T-helper 17 cell (primary cell): ENCODE measurements around the gene FUT9. TPM values are rescaled to one million over a fixed set of nuclear protein-coding genes. Genes with fewer than 3 reads are reported as not detected.
"Not testable (repeated sequence)": the region's sequence is repeated elsewhere in the genome, so short reads cannot be mapped to it uniquely, and the experiment has no call there.

Source experiments
- ATAC-seq: fragments of 150-1000 bp; cut with Tn5 transposase; 2 replicates; pipeline ENCODE4 v1.10.0; 2021; ENCODE audit warnings: mild to moderate bottlenecking, moderate library complexity
- DNase-seq, 3 donors: peaks; one replicate each; pipeline versions ENCODE4 v3.0.0 to v3.0.0-alpha.2; 2020 to 2021
- H3K9me3 ChIP-seq: one replicate; pipeline ENCODE4 v1.7.0; 2013; ENCODE audit warnings: low read length, mild to moderate bottlenecking; ENCODE audit not compliant: control insufficient read depth, poor library complexity, severe bottlenecking
- H3K27ac Mint-ChIP-seq: one replicate; pipeline ENCODE4 v1.8.0; 2022; ENCODE audit warnings: mild to moderate bottlenecking, moderate library complexity, mixed read lengths
- H3K27me3 Mint-ChIP-seq: one replicate; pipeline ENCODE4 v1.8.0; 2022; ENCODE audit warnings: mixed read lengths
- H3K36me3 Mint-ChIP-seq: one replicate; pipeline ENCODE4 v1.8.0; 2022; ENCODE audit warnings: low read depth, mixed read lengths
- H3K4me1 Mint-ChIP-seq: one replicate; pipeline ENCODE4 v1.8.0; 2022; ENCODE audit warnings: mild to moderate bottlenecking, mixed read lengths
- H3K4me3 Mint-ChIP-seq: one replicate; pipeline ENCODE4 v1.8.0; 2022; ENCODE audit warnings: mild to moderate bottlenecking, moderate library complexity, mixed read lengths
- total RNA-seq, 4 donors: library from RNA in 2 of 4; stranded (reverse) in 2 of 4; gene quantifications; one replicate each; pipeline ENCODE4 v1.2.3 and lab custom pipeline; 2022 to 2026

The FUT9 gene
- total RNA-seq, 2 donors from 2014 or later: not detected

DNA sequence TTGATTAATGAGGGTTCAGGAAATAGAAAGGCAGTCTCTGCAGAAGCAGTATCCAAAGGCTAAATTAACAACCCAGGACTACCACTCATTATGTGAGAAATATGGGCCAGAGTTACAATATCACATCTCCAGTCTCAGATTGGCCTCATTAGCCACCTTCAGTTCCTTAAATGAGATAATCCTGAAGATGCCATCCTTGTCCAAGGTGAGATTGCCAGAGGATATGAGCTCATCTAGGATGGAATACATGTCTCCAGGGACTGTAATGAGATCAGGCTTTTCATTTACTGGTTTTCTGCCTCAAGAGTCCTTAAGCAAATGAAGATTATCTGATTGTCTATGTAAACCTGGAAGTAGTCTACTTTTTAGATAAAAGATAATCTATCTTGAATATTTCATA is 196.3 kb downstream of the FUT9 start:
- no peaks in the 10 kb centered on the region for H3K27me3 Mint-ChIP-seq
- ATAC-seq (no peak), DNase-seq (no peak)
- H3K4me3 Mint-ChIP-seq: no peak overlapping the region
- no peaks in the 10 kb centered on the region for H3K36me3 Mint-ChIP-seq
- H3K27ac Mint-ChIP-seq: no peak overlapping the region
- no peaks in the 10 kb centered on the region for H3K4me1 Mint-ChIP-seq
- no peaks in the 10 kb centered on the region for H3K9me3 ChIP-seq

DNA sequence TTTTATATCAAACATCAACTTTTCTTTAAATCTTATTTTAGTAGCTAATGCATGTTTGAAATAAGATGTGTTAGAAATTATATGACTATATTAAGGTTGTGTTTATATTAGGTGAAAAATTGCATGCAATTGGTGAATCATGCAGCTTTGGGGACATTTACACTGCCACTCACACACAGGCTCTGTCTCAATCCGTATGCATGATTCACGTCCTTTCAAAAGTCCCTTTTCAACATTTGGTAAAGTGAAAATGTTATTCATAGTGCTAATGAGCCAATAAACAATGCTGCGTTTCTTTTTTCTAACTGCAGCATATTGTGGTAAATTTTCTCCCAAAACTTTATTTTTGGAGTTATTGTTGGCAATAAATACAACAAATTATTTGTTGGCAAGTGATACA is 198.0 kb downstream of the FUT9 start:
- no peak for ATAC-seq
- no peaks in the 10 kb centered on the region for H3K9me3 ChIP-seq
- no peak overlapping the region for H3K27ac Mint-ChIP-seq
- no peaks in the 10 kb centered on the region for H3K27me3 Mint-ChIP-seq
- no peak for DNase-seq
- H3K4me3 Mint-ChIP-seq: no peak overlapping the region
- no peaks in the 10 kb centered on the region for H3K36me3 Mint-ChIP-seq
- H3K4me1 Mint-ChIP-seq: no peaks in the 10 kb centered on the region

GRCh38 chr6:96223695-96224094 is 207.9 kb downstream of the FUT9 start:
- DNase-seq (no peak), ATAC-seq (no peak)
- no peaks in the 10 kb centered on the region for H3K9me3 ChIP-seq
- H3K27ac Mint-ChIP-seq: no peak overlapping the region
- H3K27me3 Mint-ChIP-seq: no peaks in the 10 kb centered on the region
- no peak overlapping the region for H3K4me3 Mint-ChIP-seq
- no peaks in the 10 kb centered on the region for H3K36me3 Mint-ChIP-seq
- no peaks in the 10 kb centered on the region for H3K4me1 Mint-ChIP-seq

DNA sequence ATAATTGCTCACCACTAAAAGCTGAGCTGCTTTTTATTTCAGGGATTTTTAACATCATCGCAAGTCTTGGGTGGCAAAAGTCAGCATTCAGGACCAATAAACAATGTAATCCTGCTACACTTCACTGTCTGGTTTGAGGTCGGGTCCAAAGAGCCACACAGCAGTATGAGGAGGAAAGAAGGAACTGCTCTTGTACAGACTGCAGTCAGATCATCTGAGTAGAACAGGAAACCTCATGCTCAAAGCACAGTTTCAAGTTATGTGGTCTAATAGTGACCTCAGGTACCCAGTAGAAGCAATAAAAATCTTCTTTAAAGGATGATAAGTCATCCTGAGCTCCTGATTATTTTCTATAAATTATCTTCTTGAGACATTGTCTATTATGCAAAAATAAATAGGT is 211.4 kb downstream of the FUT9 start:
- Mint-ChIP-seq H3K27ac (no peak overlapping the region), H3K4me3 (no peak overlapping the region), H3K36me3 (no peaks in the 10 kb centered on the region), H3K4me1 (no peaks in the 10 kb centered on the region), H3K27me3 (no peaks in the 10 kb centered on the region)
- DNase-seq (no peak), ATAC-seq (no peak)
- no peaks in the 10 kb centered on the region for H3K9me3 ChIP-seq

GRCh38 chr6:96234444-96234843 is 218.7 kb downstream of the FUT9 start:
- Mint-ChIP-seq H3K4me1 (no peaks in the 10 kb centered on the region), H3K27me3 (no peaks in the 10 kb centered on the region), H3K4me3 (no peak overlapping the region), H3K36me3 (no peaks in the 10 kb centered on the region), H3K27ac (no peak overlapping the region)
- ATAC-seq (no peak), DNase-seq (no peak)
- H3K9me3 ChIP-seq: peaks cover 2% of the 10 kb centered on the region

GRCh38 chr6:96235927-96236326 is 220.2 kb downstream of the FUT9 start:
- no peak overlapping the region for H3K27ac Mint-ChIP-seq

DNA sequence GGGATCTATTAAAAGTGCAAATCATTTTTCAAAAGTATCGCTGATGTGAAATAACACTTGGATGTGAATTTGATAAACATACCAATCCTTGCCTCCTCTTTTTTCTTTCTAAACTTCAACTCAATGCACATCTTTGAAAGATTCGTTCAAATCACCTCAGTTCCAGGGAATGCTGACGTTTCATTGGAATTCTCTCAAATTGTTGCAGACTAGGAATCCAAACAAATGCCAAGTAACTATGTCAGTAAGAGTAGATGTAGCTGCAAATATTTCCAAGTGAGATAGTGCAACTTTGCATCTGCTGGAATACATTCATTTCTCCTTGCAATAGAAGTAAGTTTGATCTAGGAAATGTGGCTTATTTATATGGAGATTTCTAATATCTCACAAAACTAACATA is 220.7 kb downstream of the FUT9 start:
- Mint-ChIP-seq H3K27me3 (no peaks in the 10 kb centered on the region), H3K4me1 (no peaks in the 10 kb centered on the region), H3K4me3 (no peak overlapping the region), H3K27ac (no peak overlapping the region), H3K36me3 (no peaks in the 10 kb centered on the region)
- no peak for DNase-seq
- peaks cover 2% of the 10 kb centered on the region for H3K9me3 ChIP-seq
- ATAC-seq: no peak

More at GRCh38 chr6:96235927-96236326, 220.2 kb downstream of the FUT9 start:
- DNase-seq: no peak
- H3K4me1 Mint-ChIP-seq: no peaks in the 10 kb centered on the region
- ATAC-seq: no peak
- H3K4me3 Mint-ChIP-seq: no peak overlapping the region
- no peaks in the 10 kb centered on the region for H3K27me3 Mint-ChIP-seq
- H3K9me3 ChIP-seq: peaks cover 2% of the 10 kb centered on the region
- H3K36me3 Mint-ChIP-seq: no peaks in the 10 kb centered on the region

DNA sequence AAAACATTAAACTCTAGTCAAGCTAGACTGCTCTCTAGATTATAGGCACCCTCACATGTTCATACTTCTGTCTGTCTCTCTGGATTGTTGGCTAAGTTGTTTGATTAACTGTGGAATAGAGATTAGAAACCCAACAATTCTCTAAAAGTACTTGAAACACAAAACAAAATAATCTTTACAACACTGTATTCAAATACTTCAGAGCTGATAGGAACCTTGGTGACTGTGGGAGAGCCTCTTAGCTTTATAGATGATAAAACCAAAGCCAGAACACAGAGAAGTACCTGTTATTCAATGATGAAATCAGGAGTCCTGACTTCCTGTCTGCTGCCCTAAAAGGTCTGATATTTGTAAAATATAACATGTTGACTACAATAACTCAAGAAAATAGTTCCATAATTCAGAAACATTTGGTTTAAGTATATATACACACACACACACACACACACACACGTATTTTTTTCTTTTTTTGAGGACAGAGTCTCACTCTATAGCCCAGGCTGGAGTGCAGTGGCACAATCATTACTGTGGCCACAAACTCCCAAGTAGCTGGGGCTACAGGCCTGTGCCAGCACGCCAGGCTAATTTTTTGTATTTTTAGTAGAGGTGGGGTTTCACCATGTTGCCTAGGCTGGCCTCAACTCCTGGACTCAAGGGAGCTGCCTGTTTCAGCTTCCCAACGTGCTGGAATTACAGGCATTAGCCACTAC is 222.0 kb downstream of the FUT9 start:
- no peak overlapping the region for H3K4me3 Mint-ChIP-seq
- peaks cover 2% of the 10 kb centered on the region for H3K9me3 ChIP-seq
- H3K27me3 Mint-ChIP-seq: no peaks in the 10 kb centered on the region
- no peaks in the 10 kb centered on the region for H3K4me1 Mint-ChIP-seq
- no peaks in the 10 kb centered on the region for H3K36me3 Mint-ChIP-seq
- DNase-seq (no peak), ATAC-seq (no peak)
- no peak overlapping the region for H3K27ac Mint-ChIP-seq

DNA sequence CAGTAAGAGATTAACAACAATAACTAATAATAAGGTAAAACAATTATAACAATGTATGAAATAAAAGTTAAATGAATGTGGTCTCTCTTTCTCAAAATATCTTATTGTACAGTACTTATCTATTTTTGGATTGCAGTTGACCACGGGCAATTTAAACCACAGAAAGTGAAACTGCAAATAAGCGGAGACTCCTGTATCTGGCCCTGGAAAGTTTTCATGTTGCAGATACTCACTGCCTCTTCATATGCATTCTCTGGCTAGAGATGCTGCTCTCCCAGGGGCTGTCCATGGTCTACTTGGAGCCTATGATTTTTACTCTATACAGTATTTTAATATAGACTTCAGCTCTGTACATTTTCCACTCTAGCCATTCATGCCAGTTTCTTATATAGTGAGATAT is 230.8 kb downstream of the FUT9 start:
- no peak overlapping the region for H3K27ac Mint-ChIP-seq

GRCh38 chr6:96249755-96250154 is 234.0 kb downstream of the FUT9 start:
- no peak for DNase-seq
- H3K27ac Mint-ChIP-seq: no peak overlapping the region

More for the DNA sequence above, 230.8 kb downstream of the FUT9 start:
- peaks cover 4% of the 10 kb centered on the region for H3K27me3 Mint-ChIP-seq
- ATAC-seq (no peak), DNase-seq (no peak)
- H3K4me1 Mint-ChIP-seq: peaks cover 3% of the 10 kb centered on the region
- H3K9me3 ChIP-seq: no peaks in the 10 kb centered on the region
- H3K36me3 Mint-ChIP-seq: no peaks in the 10 kb centered on the region
- no peak overlapping the region for H3K4me3 Mint-ChIP-seq

DNA sequence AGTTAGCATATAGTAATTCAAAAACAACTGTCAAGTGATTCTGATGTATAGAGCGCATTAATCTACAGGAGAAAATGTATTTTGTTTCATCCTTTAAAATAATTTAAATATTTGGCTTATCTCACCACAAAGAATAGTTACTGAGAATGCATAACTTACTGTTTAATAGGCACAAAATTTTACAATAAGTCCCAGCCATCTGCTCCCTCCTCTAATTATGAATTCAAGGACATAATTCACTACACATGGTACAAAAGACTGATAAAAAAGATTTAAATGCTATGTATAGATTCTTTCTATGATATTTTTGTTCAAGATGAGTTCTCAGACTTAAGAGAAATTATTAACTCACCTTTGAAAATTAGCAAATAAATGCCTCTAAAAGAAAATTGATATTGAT is 242.0 kb downstream of the FUT9 start:
- no peak for ATAC-seq
- Mint-ChIP-seq H3K36me3 (peaks cover 2% of the 10 kb centered on the region), H3K4me1 (no peaks in the 10 kb centered on the region), H3K4me3 (no peak overlapping the region), H3K27ac (no peak overlapping the region), H3K27me3 (no peaks in the 10 kb centered on the region)
- H3K9me3 ChIP-seq: no peaks in the 10 kb centered on the region
- no peak for DNase-seq

More at GRCh38 chr6:96249755-96250154, 234.0 kb downstream of the FUT9 start:
- no peaks in the 10 kb centered on the region for H3K9me3 ChIP-seq
- Mint-ChIP-seq H3K36me3 (no peaks in the 10 kb centered on the region), H3K4me3 (no peak overlapping the region), H3K4me1 (peaks cover 3% of the 10 kb centered on the region), H3K27me3 (peaks cover 4% of the 10 kb centered on the region)
- no peak for ATAC-seq

GRCh38 chr6:96260787-96261430 is 245.1 kb downstream of the FUT9 start:
- not testable (repeated sequence) for H3K9me3 ChIP-seq, H3K36me3 Mint-ChIP-seq, H3K27ac Mint-ChIP-seq, H3K4me1 Mint-ChIP-seq, H3K4me3 Mint-ChIP-seq, H3K27me3 Mint-ChIP-seq, ATAC-seq, DNase-seq
